ENCODE measurements around the gene SLC9C1.

The SLC9C1 gene

GRCh38 chr3:112306825-112307224 lies 12.8 kb upstream of the SLC9C1 start:
- no peak for DNase-seq

- DNase-seq = no peak
These were observed 10.6 kb upstream of the SLC9C1 start for GRCh38 chr3:112304611-112305010.

- no peak for DNase-seq
These were observed 9.8 kb upstream of the SLC9C1 start for GRCh38 chr3:112303764-112304325.

GRCh38 chr3:112302881-112303763 lies 9.1 kb upstream of the SLC9C1 start:
- no peak for DNase-seq

- no peak for DNase-seq
These were observed 8.3 kb upstream of the SLC9C1 start for GRCh38 chr3:112302150-112302830.

GRCh38 chr3:112298781-112299180 lies 4.8 kb upstream of the SLC9C1 start:
- DNase-seq = no peak

GRCh38 chr3:112297714-112298113 lies 3.7 kb upstream of the SLC9C1 start:
- no peak for DNase-seq

- no peak for DNase-seq
These were observed 5.0 kb downstream of the SLC9C1 start for GRCh38 chr3:112289011-112289410.

GRCh38 chr3:112280266-112280665 lies 13.8 kb downstream of the SLC9C1 start:
- no peak for DNase-seq

- no peak for DNase-seq
These were observed 20.5 kb downstream of the SLC9C1 start for GRCh38 chr3:112273536-112273935.

GRCh38 chr3:112261742-112262141 lies 32.3 kb downstream of the SLC9C1 start:
- no peak for DNase-seq

GRCh38 chr3:112260563-112260962 lies 33.5 kb downstream of the SLC9C1 start:
- no peak for DNase-seq

- DNase-seq = no peak
These were observed 40.6 kb downstream of the SLC9C1 start for GRCh38 chr3:112253301-112253971.

GRCh38 chr3:112247900-112248299 lies 46.1 kb downstream of the SLC9C1 start:
- no peak for DNase-seq

GRCh38 chr3:112247350-112247749 lies 46.7 kb downstream of the SLC9C1 start:
- no peak for DNase-seq

GRCh38 chr3:112233083-112233482 lies 60.9 kb downstream of the SLC9C1 start:
- no peak for DNase-seq

GRCh38 chr3:112231727-112232126 lies 62.3 kb downstream of the SLC9C1 start:
- DNase-seq = no peak

- DNase-seq = no peak
These were observed 64.0 kb downstream of the SLC9C1 start for GRCh38 chr3:112230033-112230432.

GRCh38 chr3:112228786-112229185 lies 65.2 kb downstream of the SLC9C1 start:
- DNase-seq = no peak

- DNase-seq = no peak
These were observed 93.7 kb downstream of the SLC9C1 start for GRCh38 chr3:112200317-112200666.

- DNase-seq = no peak
These were observed 94.2 kb downstream of the SLC9C1 start for GRCh38 chr3:112199622-112200316.

- DNase-seq = no peak
These were observed 96.9 kb downstream of the SLC9C1 start for GRCh38 chr3:112197131-112197530.

GRCh38 chr3:112187300-112187699 lies 106.7 kb downstream of the SLC9C1 start:
- no peak for DNase-seq
